ENCODE measurements around the gene FZD7.
A peak's percentile ranks its signal among the peaks of the same experiment; 100 is the strongest.

The FZD7 gene

GRCh38 chr2:202033317-202034248 is at the start of gene FZD7:
Gene FZD7 (plus strand): TSS chr2:202033855. CDS start chr2:202034648, 793 bp downstream.
- peak; percentile 90 for DNase-seq (ENCODE audit: low spot score)

DNA sequence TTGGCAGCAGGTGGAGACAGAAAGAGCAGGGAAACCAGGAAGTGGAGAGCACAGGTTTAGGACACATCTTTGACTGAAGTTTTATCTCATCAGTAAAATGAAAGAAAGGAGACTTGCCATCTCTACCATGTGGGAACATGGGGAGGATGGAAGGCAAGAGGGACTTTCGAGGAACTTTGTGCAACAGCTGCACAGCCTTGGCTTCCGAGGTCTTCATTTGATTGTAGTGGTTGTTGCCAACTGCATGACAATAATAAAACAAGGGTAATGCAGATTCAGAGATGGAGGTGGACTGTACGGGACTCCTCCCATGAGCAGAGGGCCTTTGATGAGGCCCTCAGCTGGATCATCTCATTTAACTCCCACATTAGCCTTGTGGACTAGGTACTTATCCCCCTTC is 49.3 kb upstream of the FZD7 start:
- no peak for DNase-seq (ENCODE audit: low spot score)

- DNase-seq (ENCODE audit: low spot score) = no peak
Measured at GRCh38 chr2:201984800-201985525, 48.7 kb upstream of the FZD7 start.

DNA sequence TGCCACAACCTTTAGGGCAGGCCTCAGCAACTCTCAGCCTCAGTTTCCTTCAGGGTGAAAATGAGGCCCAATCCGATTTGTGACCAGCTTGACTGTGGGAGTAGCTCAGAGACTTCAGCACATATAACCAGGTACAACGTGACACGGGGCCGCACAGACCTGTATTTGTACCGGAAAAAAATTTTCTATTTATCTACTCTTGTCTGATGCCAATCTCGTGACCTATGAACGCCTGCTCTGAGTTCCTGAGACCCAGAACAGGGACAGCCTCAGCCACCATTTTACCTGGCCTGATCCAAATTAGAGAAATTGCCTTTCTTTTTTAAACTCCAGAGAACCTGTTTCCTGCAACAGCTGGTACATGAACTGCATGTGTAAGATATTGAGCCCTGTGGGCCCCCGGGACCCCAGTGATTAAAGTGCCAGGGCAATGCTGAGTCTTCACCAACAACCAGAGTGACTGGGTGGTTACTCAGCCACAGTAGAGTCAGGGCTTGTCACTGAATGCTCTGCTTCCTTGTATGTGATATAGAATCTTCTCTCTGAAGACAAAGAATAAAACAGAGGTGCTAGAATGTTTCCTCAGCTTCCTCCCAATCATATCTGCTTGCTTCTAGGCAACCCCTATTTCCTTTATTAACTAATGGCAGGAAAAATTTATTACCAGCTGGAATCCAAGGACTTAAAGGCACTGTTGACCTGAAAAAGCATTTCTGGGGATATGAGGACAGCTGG is 47.8 kb upstream of the FZD7 start:
- peak; percentile 15 for DNase-seq (ENCODE audit: low spot score)

DNA sequence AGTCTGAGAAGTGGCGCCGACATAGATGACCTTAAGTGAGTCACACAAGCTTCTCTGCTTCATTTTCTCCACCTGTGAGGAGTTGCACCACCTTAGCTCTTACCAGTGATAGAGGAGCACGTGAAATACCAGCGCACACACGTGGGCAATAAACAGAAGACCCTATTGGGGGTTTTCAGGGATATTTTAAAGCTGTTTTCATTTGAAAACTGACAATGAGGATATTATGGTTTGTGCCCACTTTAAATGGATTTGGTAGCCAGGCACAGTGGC is 47.3 kb upstream of the FZD7 start:
- no peak for DNase-seq (ENCODE audit: low spot score)

GRCh38 chr2:201987426-201987825 is 46.2 kb upstream of the FZD7 start:
- DNase-seq (ENCODE audit: low spot score) = no peak

GRCh38 chr2:201990069-201990468 is 43.6 kb upstream of the FZD7 start:
- no peak for DNase-seq (ENCODE audit: low spot score)

DNA sequence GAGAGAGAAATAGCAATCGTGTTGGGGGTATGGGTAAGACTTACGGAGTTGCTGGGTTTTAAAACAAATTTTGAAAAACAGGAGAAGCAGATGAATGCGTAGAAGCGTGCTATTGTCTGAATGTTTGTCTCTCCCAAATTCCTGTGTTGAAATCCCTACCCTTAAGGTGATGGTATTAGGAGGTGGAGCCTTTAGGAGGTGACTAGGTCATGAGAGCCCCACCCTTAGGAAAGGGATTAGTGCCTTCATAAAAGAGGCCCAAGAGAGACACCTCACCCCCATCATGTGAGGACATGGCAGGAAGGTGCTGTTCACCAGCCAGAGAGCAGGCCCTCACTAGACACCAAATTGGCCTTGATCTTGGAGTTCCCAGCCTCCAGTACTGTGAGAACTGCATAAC is 40.7 kb upstream of the FZD7 start:
- no peak for DNase-seq (ENCODE audit: low spot score)

DNA sequence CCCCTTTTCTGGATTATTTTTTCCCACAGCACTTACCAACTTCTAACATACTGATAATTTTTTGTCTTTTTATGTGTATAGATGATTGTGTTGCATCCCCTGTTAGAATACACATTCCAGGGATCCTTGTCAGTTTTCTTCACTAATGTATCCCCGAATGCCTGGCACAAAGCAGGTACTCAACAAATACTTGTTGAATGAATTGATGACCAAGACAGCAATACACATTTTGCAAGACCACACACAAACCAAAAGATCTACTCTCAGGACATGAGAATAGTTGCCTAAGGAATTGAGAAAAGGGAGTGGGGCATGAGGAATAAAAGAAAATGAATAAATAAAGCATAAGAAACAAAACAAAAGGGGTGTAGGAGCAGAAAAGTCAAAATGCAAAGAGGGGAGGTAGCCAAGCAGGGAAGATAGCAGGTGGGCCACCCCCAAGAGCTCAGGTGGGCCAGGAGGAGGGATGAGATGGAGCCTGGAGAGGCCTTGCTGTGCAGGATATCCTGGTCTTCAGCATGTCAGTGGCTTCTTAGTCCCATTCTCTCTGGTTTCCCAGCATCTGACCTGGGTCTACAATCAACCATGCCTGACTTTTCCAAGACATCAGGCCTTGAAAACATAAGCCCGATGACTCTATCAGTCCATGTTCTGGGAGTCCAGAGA is 38.5 kb upstream of the FZD7 start:
- no peak for DNase-seq (ENCODE audit: low spot score)

DNA sequence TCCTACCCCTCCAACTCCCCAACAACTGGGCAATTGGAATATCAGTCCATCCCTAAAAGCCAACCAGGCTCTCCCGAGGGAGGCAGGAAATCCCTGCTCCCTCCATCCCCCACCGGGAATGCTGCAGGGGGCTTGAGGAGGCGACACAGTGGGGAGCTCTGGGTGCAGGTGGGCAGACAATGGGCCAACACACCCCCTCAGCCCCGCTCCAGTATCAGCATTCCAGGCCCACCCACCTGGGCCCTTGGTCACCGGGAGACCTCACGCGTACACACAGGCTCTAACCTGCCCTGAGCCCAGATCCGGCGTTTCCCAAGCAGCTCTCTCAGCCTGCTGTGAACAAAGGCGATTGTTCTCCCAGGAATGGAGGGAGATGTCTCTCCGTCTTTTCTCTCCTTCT is 37.6 kb upstream of the FZD7 start:
- DNase-seq (ENCODE audit: low spot score) = no peak

DNA sequence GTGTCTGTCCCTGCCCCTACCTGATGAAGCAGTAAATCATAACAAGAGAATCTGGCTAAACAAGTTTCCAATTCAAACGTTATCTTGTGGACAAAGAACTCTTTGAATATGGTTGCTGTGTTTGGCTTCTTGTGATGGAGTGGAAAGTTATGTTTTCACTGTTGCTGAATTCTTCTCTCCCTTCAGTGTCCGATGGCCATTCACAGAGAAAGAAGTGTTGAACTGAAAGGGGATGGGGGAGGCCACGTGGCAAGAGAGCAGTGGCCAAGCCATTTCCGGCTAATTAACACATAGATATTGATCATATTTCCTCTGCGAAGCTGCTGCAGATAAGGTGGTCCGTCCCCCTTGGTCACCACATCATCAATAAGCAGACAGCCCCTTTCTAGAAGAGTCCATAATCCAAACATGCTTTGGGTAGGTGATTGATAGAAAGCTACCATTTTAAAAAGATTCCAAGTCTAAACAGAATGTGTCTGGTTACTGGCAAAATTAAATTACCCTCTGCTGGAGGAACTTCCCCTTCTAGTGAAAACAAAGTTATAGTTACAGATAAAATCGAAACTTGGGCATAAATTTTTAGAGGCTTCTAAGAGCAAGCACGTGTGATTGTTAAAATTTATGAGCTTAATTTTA is 36.9 kb upstream of the FZD7 start:
- DNase-seq (ENCODE audit: low spot score) = no peak

DNA sequence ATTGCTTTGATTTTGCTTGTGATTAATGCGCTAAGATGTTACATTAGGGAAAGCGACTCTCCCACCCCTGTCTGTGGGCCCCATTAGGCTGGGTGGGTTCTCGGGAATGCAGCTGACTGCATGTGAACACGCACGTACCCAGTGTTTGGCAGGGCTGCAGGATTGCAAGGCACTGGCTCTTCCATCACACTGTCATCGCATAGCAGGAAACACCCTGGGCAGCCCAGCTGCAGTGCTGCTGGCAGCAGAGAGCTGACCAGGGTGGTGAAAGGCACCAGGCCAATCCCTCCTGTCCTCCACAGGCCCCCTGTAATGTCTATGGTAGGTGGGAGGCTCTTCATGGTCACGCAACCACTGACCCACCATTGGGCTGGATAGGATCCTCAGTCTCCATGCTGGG is 34.4 kb upstream of the FZD7 start:
- DNase-seq (ENCODE audit: low spot score) = no peak

- no peak for DNase-seq (ENCODE audit: low spot score)
Measured at GRCh38 chr2:202001826-202002225, 31.8 kb upstream of the FZD7 start.

GRCh38 chr2:202002381-202002780 is 31.3 kb upstream of the FZD7 start:
- DNase-seq (ENCODE audit: low spot score) = no peak

DNA sequence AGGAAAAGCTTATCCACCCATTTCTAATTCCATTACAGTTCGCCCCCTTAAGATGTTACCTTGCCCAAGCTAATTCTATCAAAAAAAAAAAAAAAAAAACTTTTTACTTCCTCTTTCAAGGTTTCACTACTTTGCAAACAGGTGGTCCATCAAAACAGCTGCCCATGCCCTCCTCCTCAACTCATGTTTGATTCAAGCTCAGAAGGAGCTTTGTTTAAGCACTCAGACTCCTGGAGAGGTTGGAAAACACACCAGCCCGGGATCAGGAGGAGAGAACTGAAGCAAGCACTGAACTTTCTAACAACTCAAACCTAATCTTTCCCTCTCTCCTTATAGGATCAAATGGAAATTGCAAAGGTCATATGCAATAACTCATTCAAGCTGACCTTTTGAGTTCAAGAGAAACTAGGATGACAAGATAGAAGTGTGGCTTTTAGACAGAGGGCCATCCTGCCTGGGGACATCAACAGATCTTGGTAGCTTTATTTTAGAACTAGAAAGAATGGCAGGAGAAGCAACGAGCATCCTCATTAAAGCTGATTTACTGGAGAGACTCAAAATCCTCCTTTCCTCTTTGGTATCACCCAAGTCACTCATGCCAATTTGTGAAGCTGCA is 28.3 kb upstream of the FZD7 start:
- no peak for DNase-seq (ENCODE audit: low spot score)

DNA sequence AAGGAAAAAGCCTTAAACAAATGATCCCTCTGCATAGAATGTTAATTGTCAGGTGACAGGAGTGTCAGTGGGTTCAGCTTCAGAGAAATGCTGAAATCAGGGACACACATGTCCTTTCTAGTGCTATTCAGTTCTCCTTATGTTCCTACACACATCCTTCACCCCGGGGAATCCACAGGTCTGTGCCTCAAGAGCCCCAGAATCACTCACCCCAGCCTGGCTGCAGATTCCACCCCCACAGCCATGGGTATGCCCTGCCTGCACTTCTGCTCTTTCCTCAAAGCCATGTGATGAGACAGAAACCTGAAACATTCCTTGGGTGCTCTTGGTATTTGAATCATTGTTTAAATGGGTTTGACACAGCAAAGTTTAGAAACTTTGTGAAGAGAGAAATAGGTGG is 27.4 kb upstream of the FZD7 start:
- DNase-seq (ENCODE audit: low spot score) = no peak

DNA sequence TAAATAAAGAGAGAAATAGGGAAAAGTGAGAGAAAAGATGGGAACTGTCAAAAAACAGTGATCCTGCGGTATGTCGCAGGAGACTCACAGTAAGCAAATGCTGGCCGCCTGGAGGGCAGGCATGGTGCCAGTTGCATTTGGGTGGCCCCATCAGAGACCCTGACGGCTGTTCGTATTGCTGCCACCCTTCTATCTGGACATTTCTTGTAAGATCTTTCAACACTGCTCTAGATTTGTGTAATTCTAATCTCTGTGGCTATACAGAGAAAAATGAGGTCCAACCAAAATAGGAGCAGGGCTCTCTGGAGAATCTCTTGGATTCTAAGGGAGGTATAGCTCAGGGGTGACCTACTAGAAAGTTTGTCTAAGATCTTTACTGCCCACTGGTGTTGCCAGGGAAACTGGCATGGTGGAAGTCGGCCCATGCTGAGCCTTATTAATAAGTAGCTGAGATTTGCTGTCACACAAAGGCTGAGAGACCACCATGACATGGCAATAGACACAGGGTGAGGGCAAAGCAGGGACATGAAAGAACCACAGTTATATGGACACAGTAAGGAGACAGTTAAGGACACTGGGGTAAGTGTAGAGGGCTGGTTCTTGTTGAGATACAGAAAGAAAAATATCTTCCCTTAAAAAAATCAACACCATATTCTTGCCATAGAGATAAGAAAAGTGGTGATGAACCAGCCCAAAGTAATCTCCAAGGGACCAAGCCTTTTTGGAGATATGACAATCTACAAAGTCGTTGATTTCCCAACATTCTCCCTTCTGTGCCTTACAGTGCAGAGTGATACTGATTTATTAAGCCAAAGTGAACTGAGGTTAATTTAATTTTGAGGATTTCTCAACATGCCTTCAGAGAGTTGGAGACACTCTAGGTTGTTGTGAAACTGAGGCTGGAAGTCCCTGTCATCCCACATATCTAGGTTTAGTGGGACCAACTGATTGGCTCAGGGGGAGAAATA is 26.4 kb upstream of the FZD7 start:
- no peak for DNase-seq (ENCODE audit: low spot score)

DNA sequence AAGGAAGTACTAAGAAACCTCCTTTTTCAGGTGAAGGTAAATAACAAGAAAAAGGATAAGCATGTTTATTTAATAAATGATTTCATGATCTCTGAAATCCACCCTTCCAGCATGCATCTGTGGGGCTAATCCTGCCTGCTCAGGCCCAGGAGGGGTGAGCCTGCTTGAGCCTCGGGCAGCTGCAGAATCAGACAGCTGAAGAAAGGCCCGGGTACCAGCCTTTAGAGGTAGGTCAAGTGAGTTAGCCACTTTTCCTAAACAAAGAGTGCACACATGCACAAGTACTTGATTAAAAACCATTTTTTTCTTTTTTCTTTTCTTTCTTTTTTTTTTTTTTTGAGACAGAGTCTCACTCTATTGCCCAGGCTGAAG is 25.7 kb upstream of the FZD7 start:
- DNase-seq (ENCODE audit: low spot score) = no peak

- DNase-seq (ENCODE audit: low spot score) = no peak
Measured at GRCh38 chr2:202009019-202009481, 24.6 kb upstream of the FZD7 start.

GRCh38 chr2:202009581-202009980 is 24.1 kb upstream of the FZD7 start:
- no peak for DNase-seq (ENCODE audit: low spot score)
